ENCODE measurements around the gene AP4B1. TPM values are rescaled to one million over a fixed set of nuclear protein-coding genes. Genes with fewer than 3 reads are reported as not detected.

Gene AP4B1
- total RNA-seq, 2 experiments from 2014 or later: 35.7 to 40.2 TPM

DNA sequence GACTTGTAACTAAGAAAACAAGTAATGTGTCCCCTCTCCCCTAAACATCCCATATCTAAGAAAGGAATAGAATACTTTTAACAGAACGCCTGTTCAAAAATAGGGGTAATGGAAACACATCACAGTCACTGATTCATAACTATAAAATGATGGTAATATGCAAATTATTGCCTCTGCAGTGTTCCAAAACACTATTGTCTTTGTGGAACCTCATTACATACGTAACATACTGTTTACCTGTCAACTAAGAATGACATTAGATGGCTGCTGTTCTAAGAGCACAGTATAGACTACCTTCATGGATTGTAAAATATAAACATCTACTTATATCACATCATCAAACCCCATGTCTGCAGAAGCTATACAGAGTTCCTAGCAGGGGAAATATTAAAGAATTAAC, 13.8 kb downstream of the AP4B1 start:
- H3K4me1 Mint-ChIP-seq (ENCODE audit: low read depth): peaks cover 19% of the 10 kb centered on the region
- intact Hi-C loops (cut with micrococcal nuclease): no loop called here
- H3K9me3 Mint-ChIP-seq: no peaks in the 10 kb centered on the region
- H3K4me3 Mint-ChIP-seq: no peak overlapping the region
- DNase-seq: no peak
- no peak overlapping the region for H3K27ac Mint-ChIP-seq
- CTCF ChIA-PET: no interaction called here
- H3K36me3 Mint-ChIP-seq (ENCODE audit: low read depth): peaks cover 9% of the 10 kb centered on the region
- H3K27me3 Mint-ChIP-seq (ENCODE audit: low read depth): no peaks in the 10 kb centered on the region

- CTCF ChIA-PET: interaction anchor here (1.2 kb wide), 1 partner anchor 12 kb away, joined by 5 read pairs; no protein-coding TSS in a partner anchor
- no peak for DNase-seq
- H3K27ac Mint-ChIP-seq: no peak within 1 kb of the TSS
- no peaks in the 10 kb centered on the region for H3K36me3 Mint-ChIP-seq (ENCODE audit: low read depth)
- H3K27me3 Mint-ChIP-seq (ENCODE audit: low read depth): no peaks in the 10 kb centered on the region
- H3K9me3 Mint-ChIP-seq: no peaks in the 10 kb centered on the region
- H3K4me1 Mint-ChIP-seq (ENCODE audit: low read depth): peaks cover 23% of the 10 kb centered on the region
- intact Hi-C loops (cut with micrococcal nuclease): no loop called here
- no peak within 1 kb of the TSS for H3K4me3 Mint-ChIP-seq
These were observed 17.0 kb downstream of the AP4B1 start, which contains the start of gene BCL2L15 for GRCh38 chr1:113887402-113888175. TSS of gene BCL2L15 (minus strand) at chr1:113887581. CDS start at chr1:113887375, 206 bp downstream.

- H3K4me1 Mint-ChIP-seq (ENCODE audit: low read depth): peaks cover 23% of the 10 kb centered on the region
- H3K27me3 Mint-ChIP-seq (ENCODE audit: low read depth): no peaks in the 10 kb centered on the region
- CTCF ChIA-PET: interaction anchor here (0.6 to 0.7 kb wide), 3 partner anchors 9 to 891 kb away, joined by 3 to 4 read pairs (median 3); no protein-coding TSS in a partner anchor
- H3K36me3 Mint-ChIP-seq (ENCODE audit: low read depth): no peaks in the 10 kb centered on the region
- intact Hi-C loops (cut with micrococcal nuclease): no loop called here
- DNase-seq: no peak
- H3K4me3 Mint-ChIP-seq: no peak overlapping the region
- H3K27ac Mint-ChIP-seq: no peak overlapping the region
- H3K9me3 Mint-ChIP-seq: no peaks in the 10 kb centered on the region
These were observed 17.9 kb downstream of the AP4B1 start for GRCh38 chr1:113886417-113887401.

GRCh38 chr1:113881661-113882060, 22.9 kb downstream of the AP4B1 start:
- CTCF ChIA-PET: interaction anchor here (1.2 kb wide), 1 partner anchor 46 kb away, joined by 3 read pairs; no protein-coding TSS in a partner anchor
- Mint-ChIP-seq H3K9me3 (no peaks in the 10 kb centered on the region), H3K4me1 (ENCODE audit: low read depth) (peaks cover 21% of the 10 kb centered on the region), H3K4me3 (no peak overlapping the region), H3K27ac (no peak overlapping the region), H3K36me3 (ENCODE audit: low read depth) (no peaks in the 10 kb centered on the region), H3K27me3 (ENCODE audit: low read depth) (no peaks in the 10 kb centered on the region)
- DNase-seq: no peak
- intact Hi-C loops (cut with micrococcal nuclease): no loop called here

- intact Hi-C loops (cut with micrococcal nuclease): loop anchor here (10.0 kb wide), 1 partner anchor 465 kb away; no protein-coding TSS in a partner anchor
- CTCF ChIA-PET: interaction anchor here (1.3 to 1.5 kb wide), 2 partner anchors 14 to 24 kb away, joined by 3 to 4 read pairs; partner anchors contain the start of gene AP4B1
- H3K27me3 Mint-ChIP-seq (ENCODE audit: low read depth): no peaks in the 10 kb centered on the region
- no peaks in the 10 kb centered on the region for H3K36me3 Mint-ChIP-seq (ENCODE audit: low read depth)
- no peak overlapping the region for H3K4me3 Mint-ChIP-seq
- no peaks in the 10 kb centered on the region for H3K9me3 Mint-ChIP-seq
- H3K4me1 Mint-ChIP-seq (ENCODE audit: low read depth): peaks cover 30% of the 10 kb centered on the region
- no peak overlapping the region for H3K27ac Mint-ChIP-seq
- no peak for DNase-seq
These were observed 24.9 kb downstream of the AP4B1 start for GRCh38 chr1:113879739-113880038.

- CTCF ChIA-PET: interaction anchor here (0.6 to 1.6 kb wide), 6 partner anchors 12 to 736 kb away, joined by 3 to 5 read pairs (median 4); no protein-coding TSS in a partner anchor
- Mint-ChIP-seq H3K27me3 (ENCODE audit: low read depth) (no peaks in the 10 kb centered on the region), H3K9me3 (no peaks in the 10 kb centered on the region), H3K36me3 (ENCODE audit: low read depth) (peaks cover 4% of the 10 kb centered on the region), H3K27ac (no peak overlapping the region), H3K4me3 (no peak overlapping the region), H3K4me1 (ENCODE audit: low read depth) (peaks cover 50% of the 10 kb centered on the region)
- no peak for DNase-seq
- intact Hi-C loops (cut with micrococcal nuclease): loop anchor here (10.0 kb wide), 1 partner anchor 469 kb away; no protein-coding TSS in a partner anchor
These were observed 28.4 kb downstream of the AP4B1 start for GRCh38 chr1:113876176-113876575.

GRCh38 chr1:113875714-113876113, 28.9 kb downstream of the AP4B1 start:
- intact Hi-C loops (cut with micrococcal nuclease): loop anchor here (10.0 kb wide), 1 partner anchor 469 kb away; no protein-coding TSS in a partner anchor
- Mint-ChIP-seq H3K9me3 (no peaks in the 10 kb centered on the region), H3K4me3 (no peak overlapping the region), H3K36me3 (ENCODE audit: low read depth) (peaks cover 6% of the 10 kb centered on the region), H3K27me3 (ENCODE audit: low read depth) (no peaks in the 10 kb centered on the region), H3K4me1 (ENCODE audit: low read depth) (peaks cover 46% of the 10 kb centered on the region), H3K27ac (no peak overlapping the region)
- CTCF ChIA-PET: interaction anchor here (0.6 to 1.6 kb wide), 5 partner anchors 12 to 736 kb away, joined by 3 to 5 read pairs (median 4); no protein-coding TSS in a partner anchor
- DNase-seq: no peak

DNA sequence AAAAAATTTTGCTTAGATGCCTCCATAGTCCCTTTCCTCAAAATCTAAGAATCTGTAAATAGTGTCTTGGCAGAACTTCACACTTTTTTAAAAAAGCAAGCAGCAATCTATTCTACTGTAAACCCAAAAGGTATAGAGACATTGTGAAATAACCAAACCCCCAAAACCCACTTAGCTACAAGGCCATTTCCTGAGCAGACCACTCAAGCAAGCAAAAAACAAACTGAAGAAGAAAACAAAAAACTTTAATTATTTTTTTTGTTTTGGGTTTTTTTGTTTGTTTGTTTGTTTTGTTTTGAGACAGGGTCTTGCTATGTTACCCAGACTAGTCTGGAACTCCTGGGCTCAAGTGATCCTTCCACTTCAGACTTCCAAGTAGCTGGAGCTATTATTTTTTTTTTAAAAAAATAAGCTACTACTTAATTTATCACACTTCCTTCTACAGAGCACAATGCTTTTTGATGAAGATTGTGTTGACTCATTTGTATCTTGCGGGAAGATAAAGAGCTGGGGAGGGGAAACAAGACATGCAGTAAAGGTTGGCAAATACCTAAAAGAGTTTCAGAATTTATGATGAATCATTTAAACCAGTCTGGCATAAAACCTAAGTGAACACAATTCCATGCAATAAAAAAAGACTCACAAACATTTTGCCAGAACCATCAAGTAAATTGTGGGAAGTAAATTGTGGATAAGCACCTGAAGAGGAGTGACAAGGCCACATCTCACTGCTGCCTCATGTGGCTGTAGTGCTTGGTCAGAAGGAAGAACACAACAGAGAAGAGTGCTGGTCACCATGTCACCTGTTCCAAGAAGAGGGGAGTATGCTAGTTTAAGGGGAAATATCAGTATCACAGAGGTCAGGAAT, 30.4 kb downstream of the AP4B1 start:
- Mint-ChIP-seq H3K9me3 (no peaks in the 10 kb centered on the region), H3K36me3 (ENCODE audit: low read depth) (peaks cover 8% of the 10 kb centered on the region), H3K27ac (peak overlapping the region; percentile 88), H3K27me3 (ENCODE audit: low read depth) (no peaks in the 10 kb centered on the region), H3K4me3 (no peak overlapping the region), H3K4me1 (ENCODE audit: low read depth) (peaks cover 46% of the 10 kb centered on the region)
- peak; percentile 34 for DNase-seq
- CTCF ChIA-PET: interaction anchor here (0.6 to 1.4 kb wide), 3 partner anchors 30 to 574 kb away, joined by 3 to 8 read pairs (median 7); no protein-coding TSS in a partner anchor
- intact Hi-C loops (cut with micrococcal nuclease): loop anchor here (1.0 to 10.0 kb wide), 5 partner anchors 39 to 1257 kb away; partner anchors contain the start of genes BCAS2, CAPZA1 and ST7L

GRCh38 chr1:113872219-113872935, 32.2 kb downstream of the AP4B1 start:
- H3K36me3 Mint-ChIP-seq (ENCODE audit: low read depth): peaks cover 14% of the 10 kb centered on the region
- intact Hi-C loops (cut with micrococcal nuclease): loop anchor here (2.0 to 10.0 kb wide), 7 partner anchors 472 to 1255 kb away; partner anchors contain the start of genes BCAS2, CAPZA1, CSDE1 and MAGI3
- peak overlapping the region; percentile 98 for H3K27ac Mint-ChIP-seq
- peak overlapping the region; percentile 85 for H3K4me3 Mint-ChIP-seq
- CTCF ChIA-PET: interaction anchor here (1.0 kb wide), 1 partner anchor 32 kb away, joined by 5 read pairs; the partner anchor contains the start of gene AP4B1
- no peaks in the 10 kb centered on the region for H3K27me3 Mint-ChIP-seq (ENCODE audit: low read depth)
- peak; percentile 29 for DNase-seq
- no peaks in the 10 kb centered on the region for H3K9me3 Mint-ChIP-seq
- peaks cover 61% of the 10 kb centered on the region for H3K4me1 Mint-ChIP-seq (ENCODE audit: low read depth)

GRCh38 chr1:113871597-113872113, 32.9 kb downstream of the AP4B1 start, which contains the start of gene PTPN22:
TSS of gene PTPN22 (minus strand) at chr1:113871712.
- DNase-seq: peak; percentile 90
- intact Hi-C loops (cut with micrococcal nuclease): loop anchor here (1.0 to 10.0 kb wide), 11 partner anchors 34 to 1254 kb away; partner anchors contain the start of genes BCAS2, CAPZA1, CSDE1 and DCLRE1B
- CTCF ChIA-PET: interaction anchor here (1.0 kb wide), 1 partner anchor 32 kb away, joined by 5 read pairs; the partner anchor contains the start of gene AP4B1
- Mint-ChIP-seq H3K36me3 (ENCODE audit: low read depth) (peaks cover 14% of the 10 kb centered on the region), H3K4me1 (ENCODE audit: low read depth) (peaks cover 64% of the 10 kb centered on the region), H3K27ac (peak within 1 kb of the TSS; percentile 98), H3K27me3 (ENCODE audit: low read depth) (no peaks in the 10 kb centered on the region), H3K4me3 (peak within 1 kb of the TSS; percentile 85), H3K9me3 (no peaks in the 10 kb centered on the region)
